Prostate gland (tissue), 2 donors: ENCODE data around the gene NRXN3. TPM values are rescaled to one million over a fixed set of nuclear protein-coding genes. Genes with fewer than 3 reads are reported as not detected.

Source experiments
- DNase-seq: peaks from one replicate; pipeline ENCODE4 v3.0.0-alpha.2; 2019; ENCODE audit warnings: low spot score
- H3K27ac ChIP-seq, 2 donors: fragments of 200-600 bp; sonication (generic); 2 replicates each; pipeline ENCODE4 v1.5.1; 2017 to 2019
- H3K27me3 ChIP-seq: fragments of 200-600 bp; sonication (generic); replicated peaks from 2 replicates; pipeline ENCODE4 v1.5.1; 2019; ENCODE audit not compliant: insufficient read depth
- H3K36me3 ChIP-seq, 2 donors: fragments of 200-600 bp; sonication (generic); 1 replicate in 1 of 2; 2 replicates in 1 of 2; pipeline versions ENCODE4 v1.5.1 to v1.8.1; 2017 to 2019
- H3K4me1 ChIP-seq: fragments of 200-600 bp; sonication (generic); replicated peaks from 2 replicates; pipeline ENCODE4 v1.5.1; 2019
- H3K4me3 ChIP-seq, 2 donors: fragments of 200-600 bp; sonication (generic); 2 replicates each; pipeline ENCODE4 v1.5.1; 2017 to 2019
- H3K9me3 ChIP-seq: fragments of 200-600 bp; sonication (generic); 2 replicates; pipeline ENCODE4 v1.5.1; 2017
- CTCF ChIP-seq, 4 experiments: fragments of 200-600 bp in 2 of 4; fragments of 450-650 bp in 2 of 4; sonication (generic) in 2 of 4; IDR thresholded peaks; 1 replicate in 3 of 4; 2 replicates in 1 of 4; pipeline ENCODE4 v1.5.1; 2016 to 2019; ENCODE audit warnings: antibody characterized with exemption in 4 of 4, mild to moderate bottlenecking in 2 of 4, moderate library complexity in 2 of 4
- POLR2A ChIP-seq: fragments of 450-650 bp; IDR thresholded peaks from one replicate; pipeline ENCODE4 v1.6.1; 2016; ENCODE audit warnings: antibody characterized with exemption, mild to moderate bottlenecking
- POLR2AphosphoS5 ChIP-seq: sonication (generic); formaldehyde crosslinking; IDR thresholded peaks from one replicate; pipeline ENCODE4 v1.6.1; 2017; ENCODE audit warnings: antibody characterized with exemption
- WGBS: methylation state at CpG from one replicate; pipeline ENCODE4 v1.1.5; 2018; 5-methylcytosine and 5-hydroxymethylcytosine counted together
- intact Hi-C: fragments of 100-400 bp; cut with DNase I; formaldehyde crosslinking; loops from one replicate; pipeline ENCODE4 v1.14.2; 2022
- total RNA-seq, 2 donors: library from RNA; depleted of rRNA; stranded (reverse); fragments of >200 nt; gene quantifications; one replicate each; pipeline ENCODE4 v1.1.0, GENCODE V29; 2016

NRXN3 gene
- total RNA-seq, 2 donors from 2014 or later, result 6.6 to 8.2 TPM

- Histone ChIP-seq H3K36me3 (no peaks in the 10 kb centered on the region), H3K9me3 (no peaks in the 10 kb centered on the region), H3K27ac (no peak overlapping the region), H3K4me1 (no peaks in the 10 kb centered on the region), H3K27me3 (no peaks in the 10 kb centered on the region), H3K4me3 (no peak overlapping the region)
- WGBS, result 59% methylated on average over 2 of the region's 2 CpGs
- DNase-seq, result no peak
- intact Hi-C loops, result no loop called here
- TF ChIP-seq CTCF (IDR thresholded peaks at IDR 0.05) (no peak), POLR2AphosphoS5 (no peak), POLR2A (no peak)
Observed at GRCh38 chr14:79407572-79407971, 1237.4 kb downstream of the NRXN3 start.

- 87% methylated on average over 1 of the region's 1 CpG for WGBS
- Histone ChIP-seq H3K9me3 (no peaks in the 10 kb centered on the region), H3K4me3 (no peak overlapping the region), H3K4me1 (no peaks in the 10 kb centered on the region), H3K27me3 (no peaks in the 10 kb centered on the region), H3K27ac (no peak overlapping the region), H3K36me3 (no peaks in the 10 kb centered on the region)
- no peak for TF ChIP-seq POLR2AphosphoS5
- no peak for TF ChIP-seq POLR2A
- no peak for TF ChIP-seq CTCF (IDR thresholded peaks at IDR 0.05)
- intact Hi-C loops, result no loop called here
- no peak for DNase-seq
Observed at GRCh38 chr14:79408696-79409095, 1238.5 kb downstream of the NRXN3 start.

- Histone ChIP-seq H3K4me3 (no peak overlapping the region), H3K9me3 (no peaks in the 10 kb centered on the region), H3K4me1 (no peaks in the 10 kb centered on the region), H3K36me3 (no peaks in the 10 kb centered on the region), H3K27ac (no peak overlapping the region), H3K27me3 (no peaks in the 10 kb centered on the region)
- DNase-seq, result no peak
- intact Hi-C loops, result no loop called here
- 77% methylated on average over 3 of the region's 3 CpGs for WGBS
- TF ChIP-seq POLR2A (no peak), CTCF (IDR thresholded peaks at IDR 0.05) (no peak), POLR2AphosphoS5 (no peak)
Observed at GRCh38 chr14:79411403-79412174, 1241.4 kb downstream of the NRXN3 start.

GRCh38 chr14:79412822-79413221 is 1242.6 kb downstream of the NRXN3 start:
- Histone ChIP-seq H3K27ac (no peak overlapping the region), H3K4me1 (no peaks in the 10 kb centered on the region), H3K36me3 (no peaks in the 10 kb centered on the region), H3K27me3 (no peaks in the 10 kb centered on the region), H3K9me3 (no peaks in the 10 kb centered on the region), H3K4me3 (no peak overlapping the region)
- TF ChIP-seq CTCF (IDR thresholded peaks at IDR 0.05) (no peak), POLR2AphosphoS5 (no peak), POLR2A (no peak)
- no peak for DNase-seq
- intact Hi-C loops, result no loop called here
- 63% methylated on average over 2 of the region's 2 CpGs for WGBS
